Right ventricle myocardium inferior (tissue), 1 donor: ENCODE measurements around the gene ING3. TPM values are rescaled to one million over a fixed set of nuclear protein-coding genes. Genes with fewer than 3 reads are reported as not detected.

Experiments used
- ATAC-seq: fragments of 200-7000 bp; cut with Tn5 transposase; one replicate; pipeline ENCODE4 v1.9.1; 2020; ENCODE audit warnings: mild to moderate bottlenecking, moderate library complexity
- DNase-seq: peaks from one replicate; pipeline ENCODE4 v3.0.0; 2021; ENCODE audit errors: missing footprints
- intact Hi-C: fragments of 100-400 bp; cut with DNase I; formaldehyde crosslinking; loops from one replicate; pipeline ENCODE4 v1.11.0; 2022
- total RNA-seq: library from RNA; stranded (reverse); fragmentation: NEBNext Ultra II Directional; extraction: Animal tissue kit (Norgen Biotek cat#: 25700); gene quantifications from one replicate; pipeline ENCODE4 v1.2.1, GENCODE V29; 2021
- donor health status: DM: no; HTN: yes; CAD: no; lungs with severe emphysema.

The ING3 gene
- total RNA-seq, 1 donor from 2014 or later: 14.1 TPM

DNA sequence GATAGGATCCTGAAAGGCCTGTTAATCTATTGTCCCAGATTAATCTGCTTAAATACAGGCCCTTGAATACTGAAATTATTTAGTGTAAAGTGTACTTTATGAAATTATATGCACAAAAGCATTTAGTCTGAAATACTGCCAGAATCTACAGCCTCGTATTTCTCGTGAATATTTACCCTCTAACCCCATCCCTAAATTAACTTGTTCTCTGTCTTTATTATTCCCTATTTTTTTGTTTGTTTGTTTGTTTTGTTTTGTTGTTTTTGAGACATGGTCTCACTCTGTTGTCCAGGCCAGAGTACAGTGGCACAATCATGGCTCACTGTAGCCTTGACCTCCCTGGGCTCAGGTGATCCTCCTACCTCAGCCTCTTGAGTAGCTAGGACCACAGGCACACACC, 35.3 kb downstream of the ING3 start:
- intact Hi-C loops: loop anchor here (5.0 kb wide), 1 partner anchor 56 kb away; no protein-coding TSS in a partner anchor
- DNase-seq (no peak), ATAC-seq (no peak)

DNA sequence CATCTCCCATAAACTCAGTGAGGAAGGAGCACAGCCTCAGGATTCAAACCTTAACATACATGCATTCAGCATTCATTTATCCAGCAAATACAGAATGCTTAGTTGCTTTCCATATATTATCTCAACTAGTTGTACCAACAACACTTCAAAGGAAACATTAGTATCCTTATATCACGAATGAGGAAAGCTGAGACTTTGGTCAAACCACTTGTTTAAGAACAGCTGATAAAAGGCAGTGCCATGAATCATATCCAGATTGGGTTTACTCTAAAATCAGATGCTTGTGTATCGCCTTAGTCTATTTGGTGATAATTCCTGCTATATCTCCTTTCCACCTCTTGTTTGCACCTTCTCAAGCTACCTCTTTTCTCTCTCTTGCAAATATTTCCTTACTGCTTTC, 36.1 kb downstream of the ING3 start:
- DNase-seq (no peak), ATAC-seq (no peak)
- intact Hi-C loops: loop anchor here (1.0 to 5.0 kb wide), 3 partner anchors 56 to 122 kb away; no protein-coding TSS in a partner anchor

- no peak for ATAC-seq
- intact Hi-C loops: loop anchor here (1.0 to 5.0 kb wide), 3 partner anchors 55 to 121 kb away; no protein-coding TSS in a partner anchor
- DNase-seq: no peak
Measured at GRCh38 chr7:120987280-120987679, 36.7 kb downstream of the ING3 start.

GRCh38 chr7:120987683-120988590, 37.4 kb downstream of the ING3 start:
- ATAC-seq (peak; percentile 93), DNase-seq (peak; percentile 94)
- intact Hi-C loops: loop anchor here (1.0 to 5.0 kb wide), 3 partner anchors 54 to 120 kb away; no protein-coding TSS in a partner anchor

- peak; percentile 90 for ATAC-seq
- intact Hi-C loops: loop anchor here (5.0 kb wide), 1 partner anchor 54 kb away; no protein-coding TSS in a partner anchor
- peak; percentile 90 for DNase-seq
Measured at GRCh38 chr7:120988591-120989256, 38.1 kb downstream of the ING3 start, which contains the start of gene CPED1. Gene CPED1 (plus strand): TSS chr7:120988711. CDS start chr7:120989622, 911 bp downstream.

GRCh38 chr7:120989257-120990220, 39.0 kb downstream of the ING3 start:
- DNase-seq: peak; percentile 62
- intact Hi-C loops: loop anchor here (5.0 kb wide), 1 partner anchor 53 kb away; no protein-coding TSS in a partner anchor

GRCh38 chr7:120990468-120991118, 40.0 kb downstream of the ING3 start:
- intact Hi-C loops: no loop called here
- no peak for DNase-seq
- no peak for ATAC-seq

More at GRCh38 chr7:120989257-120990220, 39.0 kb downstream of the ING3 start:
- no peak for ATAC-seq

DNA sequence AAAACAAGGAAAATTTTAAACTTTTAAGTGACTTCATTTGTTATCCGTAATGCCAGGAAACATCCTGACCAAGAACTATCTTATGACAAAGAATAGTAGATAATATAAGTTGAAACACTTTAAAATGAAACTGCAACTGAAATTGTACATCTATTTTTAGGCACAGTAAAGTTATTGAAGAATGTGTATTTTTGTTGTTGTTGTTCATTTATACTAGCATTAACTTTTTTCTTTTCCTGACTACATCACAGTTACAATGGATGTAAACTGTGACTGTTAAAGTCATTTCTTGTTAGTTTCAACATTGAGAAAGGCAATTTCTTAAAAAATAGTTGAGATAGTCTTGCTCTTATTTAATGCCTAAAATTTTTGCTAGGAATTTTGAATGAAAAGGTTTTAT, 40.6 kb downstream of the ING3 start:
- intact Hi-C loops: no loop called here
- ATAC-seq (no peak), DNase-seq (no peak)

DNA sequence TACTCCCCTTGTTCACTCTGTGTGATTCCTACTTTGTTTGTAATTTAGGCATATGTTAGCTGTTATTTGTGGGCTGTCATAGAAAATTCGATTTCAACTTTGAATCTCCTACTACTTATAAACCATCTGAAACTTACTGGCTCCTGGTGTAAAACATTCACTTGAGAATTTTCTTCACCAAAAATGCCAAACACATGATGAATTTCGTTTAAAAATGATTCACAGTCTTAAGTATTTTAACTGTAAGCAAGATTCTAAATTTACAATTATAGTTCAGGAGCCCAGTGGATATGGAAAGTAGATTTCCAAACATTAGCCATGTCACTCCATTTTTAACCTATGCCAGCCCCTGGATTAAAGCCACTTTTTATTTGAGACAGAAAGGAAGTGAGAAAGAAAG, 41.0 kb downstream of the ING3 start:
- ATAC-seq (no peak), DNase-seq (no peak)
- intact Hi-C loops: no loop called here

DNA sequence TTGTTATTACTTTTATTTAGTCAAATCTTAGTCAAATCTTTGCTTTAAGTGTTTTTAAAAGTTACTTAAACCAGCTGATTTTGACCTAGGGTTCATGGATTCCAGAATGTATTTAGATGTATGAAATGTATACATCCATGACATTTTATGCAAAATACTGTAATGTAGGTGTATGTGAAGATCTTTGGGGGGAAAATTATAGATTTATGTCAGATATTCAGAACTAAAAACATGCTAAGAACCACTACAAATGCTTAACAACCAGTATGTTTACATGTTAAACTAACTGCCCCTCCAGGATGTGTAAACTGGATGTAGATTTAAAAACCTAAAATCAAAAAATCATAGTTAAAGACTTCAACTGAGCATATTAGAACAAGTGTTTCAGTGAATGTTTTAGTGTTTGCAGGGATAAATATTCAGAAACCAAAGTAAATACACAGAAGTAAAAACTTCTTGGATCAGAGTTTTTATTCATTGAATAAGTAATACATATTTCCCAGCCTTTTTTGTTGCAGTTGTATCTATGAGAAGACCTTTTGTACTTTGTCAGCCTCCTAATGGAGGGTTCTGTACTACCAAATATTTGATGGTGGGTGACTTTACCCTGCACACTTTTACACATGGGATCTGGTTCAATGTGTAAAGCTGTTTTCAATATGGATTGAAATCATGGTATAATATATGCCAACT, 41.8 kb downstream of the ING3 start:
- ATAC-seq (no peak), DNase-seq (no peak)
- intact Hi-C loops: no loop called here

DNA sequence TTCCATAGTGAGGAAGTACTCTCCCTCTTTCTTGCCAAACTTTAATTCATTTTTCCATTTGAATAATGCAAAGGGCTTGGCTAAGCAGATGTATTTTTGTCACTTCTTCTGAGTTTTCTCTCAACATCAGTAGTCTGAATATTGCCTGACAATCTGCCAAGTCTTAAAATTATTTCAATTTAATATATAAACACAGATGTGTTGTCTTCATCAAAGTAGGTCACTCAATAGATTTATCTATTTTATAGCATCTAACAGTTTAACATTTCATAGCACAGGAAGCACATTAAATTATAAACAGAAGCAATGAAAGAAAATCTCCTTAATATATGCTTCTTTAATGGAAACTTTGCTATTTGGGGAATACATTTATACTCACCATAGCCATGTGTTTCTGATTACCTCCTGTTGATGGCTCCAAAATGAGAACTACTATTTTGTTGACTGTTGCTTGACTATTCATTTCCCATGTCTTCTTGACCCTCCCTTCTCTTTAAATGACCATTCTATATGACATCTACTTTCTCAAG, 42.5 kb downstream of the ING3 start:
- intact Hi-C loops: no loop called here
- DNase-seq: no peak
- no peak for ATAC-seq

DNA sequence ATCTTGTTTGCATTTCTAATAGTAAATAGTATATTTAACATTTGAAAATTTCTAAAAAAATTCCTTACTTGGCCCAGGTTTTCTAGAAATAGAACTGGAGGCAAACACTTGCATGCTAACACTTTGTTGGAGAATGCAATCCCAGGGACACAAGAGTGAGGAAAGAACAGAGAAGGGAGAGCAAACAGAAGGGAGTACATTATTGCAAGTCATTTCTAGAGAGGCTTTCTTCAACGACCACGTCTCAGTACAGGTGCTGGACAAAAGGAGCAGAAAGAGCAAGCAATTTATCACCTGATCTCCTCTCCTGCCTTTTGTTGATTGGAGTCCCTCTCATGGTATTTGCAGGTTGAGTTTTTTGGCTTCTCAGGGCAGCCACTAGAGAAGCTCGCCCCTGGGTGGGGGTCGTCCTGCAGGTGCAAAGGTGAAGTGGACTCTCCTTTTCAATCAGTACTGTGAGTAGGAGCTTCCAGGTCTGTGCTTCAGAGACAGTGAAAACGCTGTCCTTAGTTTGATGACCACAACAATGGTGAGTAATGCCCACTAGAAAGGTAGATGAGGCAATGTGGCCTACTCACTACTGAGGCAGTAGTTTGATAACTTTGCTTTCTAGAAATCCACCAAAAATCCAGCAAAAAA, 43.1 kb downstream of the ING3 start:
- DNase-seq (no peak), ATAC-seq (no peak)
- intact Hi-C loops: no loop called here

- intact Hi-C loops: no loop called here
- ATAC-seq: no peak
- DNase-seq: no peak
Measured at GRCh38 chr7:120994512-120995410, 44.2 kb downstream of the ING3 start.

DNA sequence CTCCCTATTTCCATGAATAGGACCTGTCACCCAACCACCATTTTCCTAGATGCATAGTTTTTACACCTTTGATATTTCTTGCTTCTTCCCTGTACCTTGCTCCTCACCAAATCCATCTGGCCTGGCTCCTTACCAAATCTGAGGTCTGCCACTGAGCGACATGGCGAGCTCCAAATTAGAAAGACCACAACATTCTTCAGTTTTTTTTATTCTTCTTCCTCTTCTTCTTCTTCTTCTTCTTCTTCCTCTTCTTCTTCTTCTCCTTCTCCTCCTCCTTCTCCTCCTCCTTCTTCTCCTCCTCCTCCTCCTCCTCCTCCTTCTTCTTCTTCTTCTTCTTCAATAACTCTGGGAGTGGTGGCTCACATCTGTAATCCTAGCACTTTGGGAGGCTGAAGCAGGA, 45.1 kb downstream of the ING3 start:
- no peak for DNase-seq
- intact Hi-C loops: no loop called here
- no peak for ATAC-seq

DNA sequence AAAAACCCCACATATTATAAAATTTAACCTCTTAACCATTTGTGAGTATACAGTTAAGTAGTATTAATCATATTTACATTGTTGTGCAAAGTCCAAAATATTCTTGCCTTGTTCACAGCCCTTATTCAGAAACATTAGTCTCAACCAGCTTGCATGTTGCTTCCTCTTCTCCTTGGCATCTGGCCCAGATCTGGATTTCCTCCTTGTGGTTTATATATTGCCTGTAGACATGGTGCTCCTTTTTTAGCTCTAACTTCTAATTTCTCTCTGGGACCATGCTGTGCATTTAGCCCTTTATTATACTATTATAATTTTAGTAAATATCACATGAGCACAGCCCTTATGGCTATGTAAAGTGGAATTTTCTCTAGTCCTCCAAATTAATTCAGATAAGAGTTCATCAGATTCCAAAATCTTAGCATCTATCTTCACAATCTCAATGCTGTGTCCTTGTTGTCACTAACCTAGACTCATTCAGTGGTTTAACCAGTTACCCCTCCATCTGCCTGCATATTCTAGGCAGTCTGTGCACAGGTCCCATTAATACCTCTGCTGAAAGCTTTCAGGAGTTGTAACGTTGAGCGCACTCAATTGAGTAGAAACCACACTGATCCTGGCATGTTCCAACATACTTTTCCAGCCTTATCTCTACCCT, 45.9 kb downstream of the ING3 start:
- DNase-seq (no peak), ATAC-seq (peak; percentile 64)
- intact Hi-C loops: no loop called here
